Measurements from ENCODE around the gene TEX44.

The TEX44 gene

DNA sequence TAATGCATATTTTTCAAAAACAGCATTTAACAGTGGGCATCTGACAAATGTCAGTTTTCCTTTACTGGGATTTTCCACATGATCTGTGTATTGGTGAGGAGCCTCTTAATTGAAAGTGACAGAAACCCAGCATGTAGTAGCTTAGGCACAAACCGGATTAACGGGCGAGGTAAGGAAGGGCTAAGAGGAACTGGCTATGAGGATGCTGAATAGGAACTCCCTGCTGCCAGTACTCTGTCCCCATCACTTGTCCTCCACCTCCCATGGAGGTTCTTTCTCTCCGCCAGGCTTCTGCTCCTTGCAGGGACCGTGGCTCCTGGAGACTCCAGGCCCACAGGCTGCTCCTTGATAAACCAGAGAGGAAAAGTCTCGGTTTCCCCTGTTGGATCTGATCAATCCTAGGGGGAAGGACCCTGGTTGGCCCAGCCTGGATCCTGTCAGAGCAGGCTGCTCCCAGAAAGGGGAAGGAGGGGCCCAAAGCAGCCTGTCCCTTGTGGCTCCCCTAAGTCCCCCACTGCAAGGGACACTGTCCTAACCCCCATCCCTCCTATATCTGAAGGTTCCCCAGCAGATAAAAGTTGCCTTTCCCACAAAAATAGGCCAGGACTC, 10.3 kb downstream of the TEX44 start:
- no peak overlapping the region for H3K27ac ChIP-seq (ENCODE audit: low read depth, low read length)
- H3K9ac ChIP-seq (ENCODE audit: low read length) = no peak overlapping the region
- no peaks in the 10 kb centered on the region for H4K20me1 ChIP-seq (ENCODE audit: low read depth, low read length)
- H2AFZ ChIP-seq (ENCODE audit: low read depth, low read length, severe bottlenecking) = no peak overlapping the region
- H3K27me3 ChIP-seq (ENCODE audit: low read length) = no peaks in the 10 kb centered on the region
- no peak for TF ChIP-seq EZH2phosphoT487 (conservative IDR thresholded peaks at IDR 0.05; ENCODE audit: low read length)
- TF ChIP-seq, protein P1, sequence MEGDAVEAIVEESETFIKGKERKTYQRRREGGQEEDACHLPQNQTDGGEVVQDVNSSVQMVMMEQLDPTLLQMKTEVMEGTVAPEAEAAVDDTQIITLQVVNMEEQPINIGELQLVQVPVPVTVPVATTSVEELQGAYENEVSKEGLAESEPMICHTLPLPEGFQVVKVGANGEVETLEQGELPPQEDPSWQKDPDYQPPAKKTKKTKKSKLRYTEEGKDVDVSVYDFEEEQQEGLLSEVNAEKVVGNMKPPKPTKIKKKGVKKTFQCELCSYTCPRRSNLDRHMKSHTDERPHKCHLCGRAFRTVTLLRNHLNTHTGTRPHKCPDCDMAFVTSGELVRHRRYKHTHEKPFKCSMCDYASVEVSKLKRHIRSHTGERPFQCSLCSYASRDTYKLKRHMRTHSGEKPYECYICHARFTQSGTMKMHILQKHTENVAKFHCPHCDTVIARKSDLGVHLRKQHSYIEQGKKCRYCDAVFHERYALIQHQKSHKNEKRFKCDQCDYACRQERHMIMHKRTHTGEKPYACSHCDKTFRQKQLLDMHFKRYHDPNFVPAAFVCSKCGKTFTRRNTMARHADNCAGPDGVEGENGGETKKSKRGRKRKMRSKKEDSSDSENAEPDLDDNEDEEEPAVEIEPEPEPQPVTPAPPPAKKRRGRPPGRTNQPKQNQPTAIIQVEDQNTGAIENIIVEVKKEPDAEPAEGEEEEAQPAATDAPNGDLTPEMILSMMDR (IDR thresholded peaks at IDR 0.05; ENCODE audit: insufficient read depth, low read length, poor library complexity, severe bottlenecking) = no peak
- no peaks in the 10 kb centered on the region for H3K9me2 ChIP-seq (replicated peaks; ENCODE audit: insufficient read depth, low read length)
- H3K9me3 ChIP-seq (ENCODE audit: insufficient read depth, low read length) = no peaks in the 10 kb centered on the region
- no peaks in the 10 kb centered on the region for H3K36me3 ChIP-seq (ENCODE audit: low read length)
- H3F3A ChIP-seq (ENCODE audit: insufficient read depth) = no peaks in the 10 kb centered on the region
- H3K4me3 ChIP-seq (ENCODE audit: insufficient read depth, low read length, poor library complexity, severe bottlenecking) = no peak overlapping the region
- no peak overlapping the region for H3K4me2 ChIP-seq (ENCODE audit: low read depth, low read length, poor library complexity, severe bottlenecking)
- H3K79me2 ChIP-seq (ENCODE audit: insufficient read depth, low read length) = no peaks in the 10 kb centered on the region

DNA sequence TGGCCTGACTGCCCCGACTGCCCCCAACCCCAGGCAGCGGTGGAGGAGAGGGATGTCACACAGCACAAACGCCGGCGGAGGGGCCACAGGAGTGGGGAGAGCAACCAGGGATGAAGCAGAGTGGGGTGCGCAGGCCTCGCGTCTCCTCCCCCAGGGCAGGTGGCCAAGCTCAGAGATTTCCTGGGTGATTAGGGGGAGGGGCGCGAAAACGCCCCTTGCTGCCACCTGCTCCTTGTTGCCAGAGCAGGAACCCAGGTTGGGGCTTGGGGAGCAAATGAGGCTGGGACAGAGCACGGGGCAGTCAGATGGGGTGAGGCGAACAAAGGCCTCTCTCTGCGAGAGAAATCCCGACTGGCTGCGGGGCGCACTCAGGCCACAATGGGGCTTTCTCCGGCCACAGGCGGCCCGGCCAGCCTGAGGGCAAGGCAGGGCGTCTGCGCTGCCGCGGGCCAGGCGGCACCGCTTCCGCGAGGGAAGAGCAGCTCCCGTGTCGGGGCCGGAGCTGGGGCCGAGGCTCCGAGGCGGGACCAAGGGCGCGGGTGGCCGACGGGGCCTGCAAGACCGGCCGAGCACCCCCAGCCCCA, 11.5 kb downstream of the TEX44 start:
- no peaks in the 10 kb centered on the region for H3K27me3 ChIP-seq (ENCODE audit: low read length)
- no peaks in the 10 kb centered on the region for H3K9me2 ChIP-seq (replicated peaks; ENCODE audit: insufficient read depth, low read length)
- no peak overlapping the region for H2AFZ ChIP-seq (ENCODE audit: low read depth, low read length, severe bottlenecking)
- H3K9me3 ChIP-seq (ENCODE audit: insufficient read depth, low read length) = no peaks in the 10 kb centered on the region
- H3K9ac ChIP-seq (ENCODE audit: low read length) = peak overlapping the region; percentile 22; the same call in 1 of the 2 replicates
- H3F3A ChIP-seq (ENCODE audit: insufficient read depth) = no peaks in the 10 kb centered on the region
- TF ChIP-seq, protein P1 (IDR thresholded peaks at IDR 0.05; ENCODE audit: insufficient read depth, low read length, poor library complexity, severe bottlenecking) = no peak
- TF ChIP-seq EZH2phosphoT487 (conservative IDR thresholded peaks at IDR 0.05; ENCODE audit: low read length) = no peak
- H3K27ac ChIP-seq (ENCODE audit: low read depth, low read length) = no peak overlapping the region
- no peaks in the 10 kb centered on the region for H3K79me2 ChIP-seq (ENCODE audit: insufficient read depth, low read length)
- H3K4me3 ChIP-seq (ENCODE audit: insufficient read depth, low read length, poor library complexity, severe bottlenecking) = no peak overlapping the region
- no peaks in the 10 kb centered on the region for H4K20me1 ChIP-seq (ENCODE audit: low read depth, low read length)
- no peaks in the 10 kb centered on the region for H3K36me3 ChIP-seq (ENCODE audit: low read length)
- H3K4me2 ChIP-seq (ENCODE audit: low read depth, low read length, poor library complexity, severe bottlenecking) = peak overlapping the region; percentile 61

DNA sequence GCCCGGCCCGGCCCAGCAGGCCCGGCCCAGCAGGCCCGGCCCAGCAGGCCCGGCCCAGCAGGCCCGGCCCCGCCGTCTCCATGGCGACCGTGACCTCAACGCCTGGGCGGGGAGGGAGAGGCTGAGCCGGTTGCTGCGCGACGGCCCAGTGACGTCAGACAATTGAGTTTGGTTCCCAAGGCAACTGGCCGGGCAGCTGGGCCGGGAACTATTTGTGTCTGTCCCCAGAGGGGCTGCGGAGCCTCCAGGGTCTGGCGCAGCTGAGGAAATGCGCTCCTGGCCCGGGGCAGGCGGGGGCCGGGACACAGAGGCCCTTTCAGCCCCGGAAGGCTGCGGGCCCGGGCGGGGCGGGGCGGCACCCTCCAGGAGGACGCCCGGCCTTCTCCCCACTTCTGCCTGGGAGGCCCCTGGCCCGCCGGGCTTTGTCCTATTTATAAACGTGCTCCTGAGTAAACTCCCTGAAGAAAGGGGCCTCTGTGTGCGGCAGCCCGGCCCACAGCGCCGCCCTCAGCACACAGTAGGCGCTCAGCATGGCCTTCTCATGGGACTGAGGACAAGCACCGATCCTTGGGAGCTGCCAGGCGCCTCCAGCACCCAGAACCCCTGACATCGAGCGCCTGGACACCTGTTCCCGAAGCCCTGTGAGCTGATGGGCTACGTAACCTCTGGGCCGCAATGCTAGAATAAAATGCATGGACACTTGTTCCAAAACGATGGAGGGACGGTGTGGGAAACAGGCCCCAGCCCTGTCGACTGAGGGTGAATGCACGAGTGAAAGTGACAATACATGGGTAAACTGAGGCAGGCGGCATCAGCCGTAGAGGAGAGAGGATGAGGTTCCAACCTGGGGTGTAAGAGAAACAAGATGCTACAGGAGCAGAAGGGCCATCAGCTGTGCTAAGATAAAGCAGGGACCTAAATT, 12.3 kb downstream of the TEX44 start:
- peak overlapping the region; percentile 61 for H3K4me2 ChIP-seq (ENCODE audit: low read depth, low read length, poor library complexity, severe bottlenecking)
- no peak overlapping the region for H2AFZ ChIP-seq (ENCODE audit: low read depth, low read length, severe bottlenecking)
- H3K27ac ChIP-seq (ENCODE audit: low read depth, low read length) = no peak overlapping the region
- TF ChIP-seq, protein P1 (IDR thresholded peaks at IDR 0.05; ENCODE audit: insufficient read depth, low read length, poor library complexity, severe bottlenecking) = no peak
- no peak for TF ChIP-seq EZH2phosphoT487 (conservative IDR thresholded peaks at IDR 0.05; ENCODE audit: low read length)
- no peaks in the 10 kb centered on the region for H4K20me1 ChIP-seq (ENCODE audit: low read depth, low read length)
- no peaks in the 10 kb centered on the region for H3K79me2 ChIP-seq (ENCODE audit: insufficient read depth, low read length)
- peak overlapping the region; percentile 16 for H3K4me3 ChIP-seq (ENCODE audit: insufficient read depth, low read length, poor library complexity, severe bottlenecking)
- H3K9me2 ChIP-seq (replicated peaks; ENCODE audit: insufficient read depth, low read length) = no peaks in the 10 kb centered on the region
- no peaks in the 10 kb centered on the region for H3F3A ChIP-seq (ENCODE audit: insufficient read depth)
- H3K9ac ChIP-seq (ENCODE audit: low read length) = peak overlapping the region; percentile 13; the same call in 1 of the 2 replicates
- H3K36me3 ChIP-seq (ENCODE audit: low read length) = no peaks in the 10 kb centered on the region
- no peaks in the 10 kb centered on the region for H3K27me3 ChIP-seq (ENCODE audit: low read length)
- H3K9me3 ChIP-seq (ENCODE audit: insufficient read depth, low read length) = no peaks in the 10 kb centered on the region
